B cell (primary cell): ENCODE measurements around the gene MAP3K20. TPM values are rescaled to one million over a fixed set of nuclear protein-coding genes. Genes with fewer than 3 reads are reported as not detected.

Experiments used
- ATAC-seq: fragments of 200-7000 bp; cut with Tn5 transposase; one replicate; pipeline ENCODE4 v1.10.0; 2021; ENCODE audit warnings: low read depth, mild to moderate bottlenecking, moderate number of reproducible peaks, moderate library complexity
- CTCF ChIA-PET: fragments of 350-600 bp; sonication (Branson Sonifier 250); formaldehyde crosslinking; loops from one replicate; lab custom pipeline; 2021; ENCODE audit warnings: antibody characterized with exemption, inconsistent platforms; lab: Charles Lee
- POLR2A ChIA-PET: fragments of 350-600 bp; sonication (Branson Sonifier 250); formaldehyde crosslinking; loops from one replicate; lab custom pipeline; 2021; ENCODE audit warnings: antibody characterized with exemption; lab: Charles Lee
- DNase-seq: peaks from one replicate; pipeline ENCODE4 v3.0.0; 2013
- H2AFZ ChIP-seq: 2 replicates; pipeline ENCODE4 v1.6.1; 2012; ENCODE audit warnings: mild to moderate bottlenecking, low read depth, low read length; ENCODE audit not compliant: insufficient read depth, poor library complexity, severe bottlenecking
- H3K27ac ChIP-seq, 2 donors: 1 replicate in 1 of 2; 2 replicates in 1 of 2; pipeline ENCODE4 v1.5.1; 2012 to 2013; ENCODE audit warnings: low read length in 2 of 2, mild to moderate bottlenecking in 2 of 2, moderate library complexity in 1 of 2
- H3K27me3 ChIP-seq, 4 experiments: fragments of 200-600 bp in 1 of 4; sonication (generic) in 1 of 4; replicated peaks in 1 of 4; 1 replicate in 2 of 4; 2 replicates in 2 of 4; pipeline versions ENCODE4 v1.6.1 to v1.7.0; 2013 to 2016; ENCODE audit warnings: low read length in 3 of 4, mild to moderate bottlenecking in 2 of 4, mixed read lengths in 1 of 4, moderate library complexity in 1 of 4; ENCODE audit not compliant: insufficient read depth in 4 of 4, control insufficient read depth in 3 of 4; ENCODE audit errors: control extremely low read depth in 1 of 4
- H3K36me3 ChIP-seq, 2 experiments: replicated peaks in 1 of 2; 1 replicate in 1 of 2; 2 replicates in 1 of 2; pipeline versions ENCODE4 v1.6.1 to v1.7.1; 2013; ENCODE audit warnings: low read length in 1 of 2; ENCODE audit not compliant: insufficient read depth in 2 of 2, control insufficient read depth in 1 of 2; ENCODE audit errors: control extremely low read depth in 1 of 2, extremely low read depth in 1 of 2
- H3K4me1 ChIP-seq, 2 donors: fragments of 200-600 bp in 1 of 2; sonication (generic) in 1 of 2; 1 replicate in 1 of 2; 2 replicates in 1 of 2; pipeline versions ENCODE4 v1.5.1 to v1.6.1; 2013 to 2017; ENCODE audit warnings: low read length in 2 of 2; ENCODE audit not compliant: control insufficient read depth in 2 of 2, insufficient read depth in 2 of 2
- H3K4me2 ChIP-seq: replicated peaks from 2 replicates; pipeline ENCODE3; 2012; ENCODE audit warnings: mild to moderate bottlenecking, low read depth, low read length; ENCODE audit not compliant: poor library complexity, severe bottlenecking
- H3K4me3 ChIP-seq, 5 experiments: fragments of 200-600 bp in 1 of 5; sonication (generic) in 1 of 5; 1 replicate in 3 of 5; 2 replicates in 2 of 5; pipeline versions ENCODE4 v1.5.1 to v1.7.0; 2011 to 2016; ENCODE audit warnings: low read length in 4 of 5, mild to moderate bottlenecking in 4 of 5, low read depth in 2 of 5, control low read depth in 1 of 5, moderate library complexity in 1 of 5; ENCODE audit not compliant: insufficient read depth in 1 of 5; ENCODE audit errors: control extremely low read depth in 1 of 5, extremely low read depth in 1 of 5
- H3K79me2 ChIP-seq: fragments of 200-600 bp; sonication (generic); one replicate; pipeline ENCODE4 v1.6.0; 2016; ENCODE audit warnings: low read length; ENCODE audit not compliant: control insufficient read depth, insufficient read depth
- H3K9ac ChIP-seq: fragments of 200-600 bp; sonication (generic); 2 replicates; pipeline ENCODE4 v1.6.1; 2017; ENCODE audit warnings: mild to moderate bottlenecking, low read length, moderate library complexity
- H3K9me3 ChIP-seq, 3 donors: one replicate each; pipeline versions ENCODE4 v1.6.1 to v1.7.1; 2013; ENCODE audit warnings: low read length in 2 of 3; ENCODE audit not compliant: control insufficient read depth in 2 of 3, insufficient read depth in 1 of 3; ENCODE audit errors: control extremely low read depth in 1 of 3
- H4K20me1 ChIP-seq: 2 replicates; pipeline ENCODE4 v1.6.0; 2012; ENCODE audit warnings: mild to moderate bottlenecking, low read length; ENCODE audit not compliant: insufficient read depth, control insufficient read depth, poor library complexity, severe bottlenecking
- H3K27ac Mint-ChIP-seq: one replicate; pipeline ENCODE4 v1.8.0; 2021; ENCODE audit warnings: mixed read lengths
- H3K27me3 Mint-ChIP-seq: one replicate; pipeline ENCODE4 v1.8.0; 2021; ENCODE audit warnings: mixed read lengths
- H3K4me1 Mint-ChIP-seq: one replicate; pipeline ENCODE4 v1.8.0; 2021; ENCODE audit warnings: mixed read lengths
- H3K4me3 Mint-ChIP-seq: one replicate; pipeline ENCODE4 v1.8.0; 2021; ENCODE audit warnings: mixed read lengths
- H3K9me3 Mint-ChIP-seq: one replicate; pipeline ENCODE4 v1.8.0; 2022; ENCODE audit warnings: mixed read lengths; ENCODE audit not compliant: insufficient read depth
- EZH2 ChIP-seq: IDR thresholded peaks from 2 replicates; pipeline ENCODE4 v1.6.1; 2012; ENCODE audit warnings: borderline replicate concordance, low read depth, mild to moderate bottlenecking, moderate library complexity, low read length; ENCODE audit not compliant: insufficient read depth, poor library complexity, severe bottlenecking
- WGBS: methylation state at CpG from one replicate; pipeline ENCODE4 v1.1.5; 2013; ENCODE audit warnings: missing lambda C conversion rate; ENCODE audit not compliant: insufficient coverage; 5-methylcytosine and 5-hydroxymethylcytosine counted together
- intact Hi-C: fragments of 100-400 bp; cut with micrococcal nuclease; formaldehyde crosslinking; loops from one replicate; pipeline ENCODE4 v1.10.0; 2022
- polyA plus RNA-seq: library from polyadenylated mRNA; depleted of rRNA; stranded (reverse); fragments of >200 nt; gene quantifications from 2 replicates; pipeline ENCODE4 v1.2.3, GENCODE V29; 2012
- total RNA-seq, 2 donors: library from RNA; stranded (reverse); fragments of 120-200 nt in 1 of 2; gene quantifications; 1 replicate in 1 of 2; 2 replicates in 1 of 2; pipeline versions ENCODE4 v1.2.3 to v1.2.4, GENCODE V29; 2013 to 2022
- TF ChIP-seq, protein P1 (sequence below): fragments of 200-600 bp; IDR thresholded peaks from one replicate; pipeline ENCODE4 v1.8.0; 2022; ENCODE audit warnings: antibody characterized with exemption, mild to moderate bottlenecking

Gene MAP3K20
- total and polyA plus RNA-seq, 2 donors (not counting 1 experiment from before 2014, with no cell fraction given): 2.2 to 9.1 TPM

DNA sequence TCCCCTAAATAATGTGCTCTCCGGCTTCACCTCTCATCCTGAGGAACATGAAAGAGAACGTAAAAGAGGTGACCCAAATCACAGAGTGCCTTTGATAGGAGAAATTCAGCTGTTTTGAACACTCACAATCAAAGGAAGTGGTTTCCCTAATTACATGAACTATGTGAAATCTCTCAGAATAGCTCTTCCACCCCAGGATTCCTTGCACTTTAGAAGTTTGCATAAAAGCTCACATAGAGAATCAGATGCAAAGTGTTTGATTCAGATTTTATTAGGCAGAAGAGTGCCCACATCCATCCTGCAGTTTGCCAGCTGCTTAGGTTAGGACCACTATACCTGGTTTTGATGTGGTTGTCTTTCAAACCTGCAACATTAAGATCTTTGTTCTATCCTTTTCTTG, 61.0 kb downstream of the MAP3K20 start:
- H3K4me3 ChIP-seq: no peak overlapping the region
- CTCF ChIA-PET: no interaction called here
- H3K9me3 ChIP-seq: no peaks in the 10 kb centered on the region
- no peaks in the 10 kb centered on the region for H3K36me3 ChIP-seq
- DNase-seq (no peak), ATAC-seq (no peak)
- no peaks in the 10 kb centered on the region for H3K4me1 ChIP-seq
- H2AFZ ChIP-seq: no peak overlapping the region
- no peak for TF ChIP-seq EZH2
- TF ChIP-seq, protein P1, sequence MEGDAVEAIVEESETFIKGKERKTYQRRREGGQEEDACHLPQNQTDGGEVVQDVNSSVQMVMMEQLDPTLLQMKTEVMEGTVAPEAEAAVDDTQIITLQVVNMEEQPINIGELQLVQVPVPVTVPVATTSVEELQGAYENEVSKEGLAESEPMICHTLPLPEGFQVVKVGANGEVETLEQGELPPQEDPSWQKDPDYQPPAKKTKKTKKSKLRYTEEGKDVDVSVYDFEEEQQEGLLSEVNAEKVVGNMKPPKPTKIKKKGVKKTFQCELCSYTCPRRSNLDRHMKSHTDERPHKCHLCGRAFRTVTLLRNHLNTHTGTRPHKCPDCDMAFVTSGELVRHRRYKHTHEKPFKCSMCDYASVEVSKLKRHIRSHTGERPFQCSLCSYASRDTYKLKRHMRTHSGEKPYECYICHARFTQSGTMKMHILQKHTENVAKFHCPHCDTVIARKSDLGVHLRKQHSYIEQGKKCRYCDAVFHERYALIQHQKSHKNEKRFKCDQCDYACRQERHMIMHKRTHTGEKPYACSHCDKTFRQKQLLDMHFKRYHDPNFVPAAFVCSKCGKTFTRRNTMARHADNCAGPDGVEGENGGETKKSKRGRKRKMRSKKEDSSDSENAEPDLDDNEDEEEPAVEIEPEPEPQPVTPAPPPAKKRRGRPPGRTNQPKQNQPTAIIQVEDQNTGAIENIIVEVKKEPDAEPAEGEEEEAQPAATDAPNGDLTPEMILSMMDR: no peak
- intact Hi-C loops: no loop called here
- H3K27ac Mint-ChIP-seq: no peak overlapping the region
- H3K9me3 Mint-ChIP-seq: no peaks in the 10 kb centered on the region
- H3K79me2 ChIP-seq: no peaks in the 10 kb centered on the region
- no peak overlapping the region for H3K27ac ChIP-seq
- POLR2A ChIA-PET: no interaction called here
- no peak overlapping the region for H3K4me2 ChIP-seq
- H4K20me1 ChIP-seq: no peaks in the 10 kb centered on the region
- no peaks in the 10 kb centered on the region for H3K4me1 Mint-ChIP-seq
- H3K27me3 Mint-ChIP-seq: no peaks in the 10 kb centered on the region
- no peaks in the 10 kb centered on the region for H3K27me3 ChIP-seq
- 60% methylated on average over 1 of the region's 2 CpGs for WGBS
- H3K4me3 Mint-ChIP-seq: no peak overlapping the region
- H3K9ac ChIP-seq: no peak overlapping the region

DNA sequence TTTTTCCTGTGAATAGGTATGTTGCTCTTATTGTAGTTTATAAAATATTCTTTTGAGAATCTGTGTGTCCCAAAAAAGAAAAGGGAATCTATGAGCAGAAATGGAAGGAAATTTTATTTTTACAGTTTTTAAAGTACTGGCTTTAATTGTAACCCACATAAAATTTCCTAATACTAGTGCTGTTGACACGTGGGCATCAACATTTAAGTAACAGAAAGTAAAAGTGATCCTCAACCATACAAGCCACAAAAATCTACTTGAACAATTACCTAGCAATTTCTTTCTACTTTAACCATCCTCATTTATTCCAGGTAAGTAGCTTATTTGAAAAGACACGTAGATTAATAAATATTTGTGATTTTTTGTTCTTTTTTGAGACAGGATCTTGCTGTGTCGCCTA, 62.0 kb downstream of the MAP3K20 start:
- Histone ChIP-seq H2AFZ (no peak overlapping the region), H4K20me1 (no peaks in the 10 kb centered on the region), H3K36me3 (no peaks in the 10 kb centered on the region), H3K4me1 (no peaks in the 10 kb centered on the region), H3K4me3 (no peak overlapping the region), H3K9ac (no peak overlapping the region), H3K27ac (no peak overlapping the region), H3K4me2 (no peak overlapping the region), H3K9me3 (peaks cover 0 to 5% (median 0%) of the 10 kb centered on the region in 3 donors), H3K27me3 (no peaks in the 10 kb centered on the region), H3K79me2 (no peaks in the 10 kb centered on the region)
- H3K27ac Mint-ChIP-seq: no peak overlapping the region
- H3K27me3 Mint-ChIP-seq: no peaks in the 10 kb centered on the region
- 33% methylated on average over 1 of the region's 3 CpGs for WGBS
- intact Hi-C loops: no loop called here
- no peaks in the 10 kb centered on the region for H3K9me3 Mint-ChIP-seq
- H3K4me3 Mint-ChIP-seq: no peak overlapping the region
- DNase-seq (no peak), ATAC-seq (no peak)
- H3K4me1 Mint-ChIP-seq: no peaks in the 10 kb centered on the region
- TF ChIP-seq EZH2: no peak
- TF ChIP-seq, protein P1: no peak
- ChIA-PET CTCF (interaction anchor here (1.1 kb wide), 1 partner anchor 73 kb away, joined by 3 read pairs; no protein-coding TSS in a partner anchor), POLR2A (no interaction called here)
